ENCODE measurements around the gene LHFPL3.

DNA sequence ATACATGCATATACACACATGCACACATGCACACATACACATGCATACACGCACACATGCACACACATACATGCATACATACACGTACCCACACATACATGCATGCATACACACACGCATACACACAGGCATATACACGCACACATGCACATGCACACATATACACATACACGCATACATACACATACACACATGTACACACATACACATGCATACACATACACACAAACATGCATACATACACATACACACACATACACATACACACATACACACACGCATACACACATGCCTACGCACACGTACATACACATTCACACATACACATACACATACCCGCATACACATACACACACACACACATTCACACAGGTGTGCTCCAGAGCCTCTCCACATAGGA, 604.6 kb downstream of the LHFPL3 start:
- TF ChIP-seq, protein P1, sequence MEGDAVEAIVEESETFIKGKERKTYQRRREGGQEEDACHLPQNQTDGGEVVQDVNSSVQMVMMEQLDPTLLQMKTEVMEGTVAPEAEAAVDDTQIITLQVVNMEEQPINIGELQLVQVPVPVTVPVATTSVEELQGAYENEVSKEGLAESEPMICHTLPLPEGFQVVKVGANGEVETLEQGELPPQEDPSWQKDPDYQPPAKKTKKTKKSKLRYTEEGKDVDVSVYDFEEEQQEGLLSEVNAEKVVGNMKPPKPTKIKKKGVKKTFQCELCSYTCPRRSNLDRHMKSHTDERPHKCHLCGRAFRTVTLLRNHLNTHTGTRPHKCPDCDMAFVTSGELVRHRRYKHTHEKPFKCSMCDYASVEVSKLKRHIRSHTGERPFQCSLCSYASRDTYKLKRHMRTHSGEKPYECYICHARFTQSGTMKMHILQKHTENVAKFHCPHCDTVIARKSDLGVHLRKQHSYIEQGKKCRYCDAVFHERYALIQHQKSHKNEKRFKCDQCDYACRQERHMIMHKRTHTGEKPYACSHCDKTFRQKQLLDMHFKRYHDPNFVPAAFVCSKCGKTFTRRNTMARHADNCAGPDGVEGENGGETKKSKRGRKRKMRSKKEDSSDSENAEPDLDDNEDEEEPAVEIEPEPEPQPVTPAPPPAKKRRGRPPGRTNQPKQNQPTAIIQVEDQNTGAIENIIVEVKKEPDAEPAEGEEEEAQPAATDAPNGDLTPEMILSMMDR (conservative IDR thresholded peaks at IDR 0.05), result no peak
- no peak for TF ChIP-seq EZH2 (IDR thresholded peaks at IDR 0.05; ENCODE audit: low read depth)
